Head of caudate nucleus (tissue), 42 donors: Measurements from ENCODE around the gene LAMC3.
A peak's percentile ranks its signal among the peaks of the same experiment; 100 is the strongest.
"Not testable (repeated sequence)": the region's sequence is repeated elsewhere in the genome, so short reads cannot be mapped to it uniquely, and the experiment has no call there.

Experiments
- DNase-seq, 42 donors: peaks; one replicate each; pipeline versions ENCODE4 v3.0.0 to v3.0.0-alpha.2; 2020 to 2021; ENCODE audit warnings: mixed read lengths in 7 of 42
- intact Hi-C: fragments of 100-400 bp; cut with DNase I; formaldehyde crosslinking; loops from one replicate; pipeline ENCODE4 v1.15.0; 2022

Gene LAMC3

GRCh38 chr9:130989891-130990290, 19.1 kb upstream of the LAMC3 start:
- DNase-seq, result no peak
- intact Hi-C loops, result no loop called here

- intact Hi-C loops, result no loop called here
- DNase-seq, result no peak
These were observed 18.5 kb upstream of the LAMC3 start for GRCh38 chr9:130990306-130990977.

- DNase-seq, result no peak
- intact Hi-C loops, result no loop called here
These were observed 17.8 kb upstream of the LAMC3 start for GRCh38 chr9:130990978-130991777.

GRCh38 chr9:130991778-130992681, 16.9 kb upstream of the LAMC3 start:
- intact Hi-C loops, result no loop called here
- DNase-seq, result no peak

- intact Hi-C loops, result no loop called here
- DNase-seq, result no peak
These were observed 16.3 kb upstream of the LAMC3 start for GRCh38 chr9:130992682-130993032.

DNA sequence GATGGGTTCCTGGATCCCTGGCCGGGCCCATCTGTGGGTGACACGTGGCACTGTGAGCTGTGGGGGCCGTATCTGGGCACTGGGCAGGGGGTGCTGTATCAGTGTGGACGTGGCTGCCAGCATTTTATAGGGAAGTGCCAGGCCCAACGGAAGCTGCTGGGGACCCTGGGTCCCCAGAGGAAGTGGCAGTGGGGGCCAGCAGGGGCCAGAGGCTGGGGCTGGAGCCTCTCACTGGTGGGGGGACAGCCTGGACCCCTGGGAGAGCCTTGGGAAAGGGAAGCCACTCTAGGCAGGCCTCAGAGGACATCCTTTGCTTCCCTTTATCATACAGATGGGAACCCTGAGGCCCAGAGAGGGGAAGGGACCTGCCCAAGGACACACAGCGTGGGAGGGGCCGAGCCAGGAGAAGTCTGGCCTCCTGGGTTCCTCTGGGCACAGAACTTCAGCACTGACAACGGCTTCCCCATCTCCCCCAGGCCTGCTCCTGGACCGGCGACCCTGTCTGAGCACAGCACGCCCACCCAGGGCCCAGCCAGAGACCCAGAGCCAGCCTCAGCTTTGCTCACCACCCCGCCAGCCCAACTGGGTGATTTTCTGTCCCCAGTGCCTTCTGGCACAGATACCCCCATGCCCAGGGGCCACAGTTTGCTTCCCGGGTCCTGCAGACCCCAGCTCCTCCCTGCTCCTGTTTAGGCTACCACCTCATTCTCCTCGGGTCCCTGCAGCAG, 15.5 kb upstream of the LAMC3 start:
- intact Hi-C loops, result no loop called here
- DNase-seq, result no peak

GRCh38 chr9:130994135-130995085, 14.6 kb upstream of the LAMC3 start:
- intact Hi-C loops, result loop anchor here (5.0 kb wide), 2 partner anchors 122 to 287 kb away; no protein-coding TSS in a partner anchor
- no peak for DNase-seq

DNA sequence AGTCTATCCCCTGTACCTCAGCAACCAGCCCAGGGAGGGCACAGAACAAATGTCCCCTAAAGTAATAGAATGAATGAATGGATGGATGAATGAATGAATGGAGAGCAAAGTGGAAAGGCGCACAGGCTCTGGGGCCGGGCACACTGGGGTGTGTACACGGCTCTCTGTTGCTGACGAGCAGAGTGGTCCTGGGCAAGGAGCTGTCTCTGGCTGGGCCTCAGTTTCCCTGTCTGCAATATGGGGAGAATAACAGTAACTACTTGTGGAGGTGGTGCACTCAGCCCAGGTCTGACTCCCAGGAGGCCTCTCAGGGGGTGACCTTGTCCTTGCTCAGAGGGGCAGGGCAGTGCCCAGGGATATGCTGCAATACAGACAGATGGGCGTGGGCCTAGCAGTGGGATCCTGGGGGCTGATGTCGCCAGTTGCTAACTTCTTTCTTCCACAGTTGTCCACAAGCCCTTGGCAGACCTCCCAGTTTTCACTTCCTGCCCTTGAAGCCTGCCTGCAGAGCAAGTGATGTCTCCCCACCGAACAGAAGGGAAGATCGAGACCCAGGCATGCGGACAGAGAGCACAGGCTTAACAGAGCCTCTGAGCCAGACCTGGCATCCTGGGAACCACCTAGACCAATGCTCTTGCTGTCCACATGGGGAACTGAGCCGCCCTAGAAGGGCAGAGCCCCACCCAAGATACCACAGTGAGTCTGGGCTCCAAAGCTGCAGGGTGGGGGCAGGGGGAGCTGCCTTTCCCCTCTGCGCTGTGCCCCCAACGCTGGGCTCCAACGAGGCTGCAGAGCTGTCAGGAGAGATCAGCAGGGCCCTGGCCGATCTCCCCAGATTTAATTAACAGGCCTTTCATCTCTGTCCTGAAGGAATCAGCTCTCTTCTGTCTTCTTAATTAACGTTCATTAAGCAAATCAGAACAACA, 13.6 kb upstream of the LAMC3 start:
- DNase-seq, result peak in 34 of 42 donors; percentile 10 to 66 (median 35)
- intact Hi-C loops, result loop anchor here (5.0 kb wide), 2 partner anchors 123 to 288 kb away; no protein-coding TSS in a partner anchor

DNA sequence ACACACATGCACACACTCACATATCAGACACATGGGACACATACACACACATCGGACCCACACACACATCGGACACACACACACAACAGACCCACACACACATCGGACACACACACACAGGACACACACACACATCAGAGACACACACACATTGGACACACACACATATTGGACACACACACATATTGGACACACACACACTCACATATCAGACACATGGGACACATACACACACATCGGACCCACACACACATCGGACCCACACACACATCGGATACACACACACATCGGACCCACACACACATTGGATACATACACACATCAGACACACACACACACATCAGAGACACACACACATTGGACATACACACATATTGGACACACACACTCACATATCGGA, 12.8 kb upstream of the LAMC3 start:
- intact Hi-C loops, result loop anchor here (5.0 kb wide), 2 partner anchors 124 to 289 kb away; no protein-coding TSS in a partner anchor

GRCh38 chr9:130996676-130997394, 12.1 kb upstream of the LAMC3 start:
- intact Hi-C loops, result loop anchor here (5.0 kb wide), 2 partner anchors 125 to 290 kb away; no protein-coding TSS in a partner anchor
- DNase-seq, result no peak

More for the DNA sequence above, 12.8 kb upstream of the LAMC3 start:
- DNase-seq, result no peak

DNA sequence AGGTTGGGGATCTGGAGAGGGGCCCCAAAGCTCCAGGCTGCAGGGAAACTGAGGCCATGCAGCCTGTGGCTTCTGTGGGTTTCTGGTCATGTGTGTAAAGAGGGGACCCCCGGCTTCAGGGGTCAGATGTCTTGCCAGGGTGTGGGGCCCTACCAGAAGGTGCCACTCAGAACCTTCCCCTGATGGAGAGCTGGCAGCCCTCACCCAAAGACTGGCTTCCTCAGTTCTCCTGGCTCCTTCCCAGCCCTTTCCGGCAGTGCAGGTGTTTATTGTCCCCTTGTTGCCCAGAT, 11.6 kb upstream of the LAMC3 start:
- intact Hi-C loops, result loop anchor here (5.0 kb wide), 2 partner anchors 125 to 290 kb away; no protein-coding TSS in a partner anchor
- no peak for DNase-seq

DNA sequence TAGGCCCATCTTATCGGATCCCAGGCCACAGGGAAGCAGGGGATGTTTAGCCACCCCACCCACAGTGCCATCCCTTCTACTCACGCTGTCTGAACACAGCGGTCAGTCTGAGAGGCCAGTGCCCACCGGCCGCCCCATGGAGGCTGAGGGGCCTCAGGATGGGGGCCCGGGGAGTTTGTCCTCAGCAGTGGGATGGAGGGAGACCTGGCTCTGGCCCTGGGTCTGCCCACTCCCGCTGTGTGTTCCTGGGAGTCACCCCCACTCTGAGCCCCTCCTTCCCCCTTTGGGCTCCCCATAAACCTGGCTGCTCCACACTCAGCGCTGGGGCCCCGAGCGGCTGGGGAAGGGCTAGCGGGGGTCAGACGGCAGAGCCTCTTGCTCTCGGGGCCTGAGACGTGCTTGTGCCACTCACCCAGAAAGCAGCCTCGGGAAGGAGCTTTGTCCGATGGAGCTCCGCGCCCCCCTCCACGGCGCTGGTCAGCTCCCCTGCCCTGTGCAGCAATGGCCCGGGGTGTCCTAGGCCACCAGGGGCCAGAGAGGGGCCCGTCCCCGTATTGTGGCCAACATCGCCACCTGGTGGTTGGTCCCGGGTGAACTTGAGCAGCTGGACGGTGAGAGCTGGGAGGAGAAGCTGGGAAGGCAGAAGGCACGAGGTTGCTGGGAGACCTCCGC, 10.9 kb upstream of the LAMC3 start:
- intact Hi-C loops, result loop anchor here (5.0 kb wide), 2 partner anchors 126 to 291 kb away; no protein-coding TSS in a partner anchor
- DNase-seq, result peak; percentile 33 to 93 (median 82)

- no peak for DNase-seq
- intact Hi-C loops, result loop anchor here (5.0 kb wide), 2 partner anchors 126 to 291 kb away; no protein-coding TSS in a partner anchor
These were observed 10.3 kb upstream of the LAMC3 start for GRCh38 chr9:130998597-130999244.

- intact Hi-C loops, result loop anchor here (5.0 kb wide), 2 partner anchors 127 to 292 kb away; no protein-coding TSS in a partner anchor
These were observed 9.7 kb upstream of the LAMC3 start for GRCh38 chr9:130999245-130999623.

GRCh38 chr9:131000526-131000925, 8.4 kb upstream of the LAMC3 start:
- DNase-seq, intact Hi-C loops: not testable (repeated sequence)

More at GRCh38 chr9:130999245-130999623, 9.7 kb upstream of the LAMC3 start:
- DNase-seq, result no peak
